ENCODE measurements around the gene SEMA4F.

The SEMA4F gene

GRCh38 chr2:74707837-74708236 is 53.8 kb downstream of the SEMA4F start:
- no peak for DNase-seq (ENCODE audit: low spot score)

- DNase-seq (ENCODE audit: low spot score), result no peak
These were observed 54.2 kb downstream of the SEMA4F start for GRCh38 chr2:74708296-74708695.

- DNase-seq (ENCODE audit: low spot score), result no peak
These were observed 54.8 kb downstream of the SEMA4F start for GRCh38 chr2:74708883-74709282.

- no peak for DNase-seq (ENCODE audit: low spot score)
These were observed 58.4 kb downstream of the SEMA4F start for GRCh38 chr2:74712223-74713053.

- DNase-seq (ENCODE audit: low spot score), result no peak
These were observed 60.6 kb downstream of the SEMA4F start for GRCh38 chr2:74714691-74715080.

GRCh38 chr2:74715081-74715791 is 61.2 kb downstream of the SEMA4F start:
- peak; percentile 70 for DNase-seq (ENCODE audit: low spot score)

GRCh38 chr2:74715880-74716279 is 61.8 kb downstream of the SEMA4F start:
- no peak for DNase-seq (ENCODE audit: low spot score)

- no peak for DNase-seq (ENCODE audit: low spot score)
These were observed 65.0 kb downstream of the SEMA4F start for GRCh38 chr2:74719066-74719465.

GRCh38 chr2:74721316-74721715 is 67.3 kb downstream of the SEMA4F start:
- DNase-seq (ENCODE audit: low spot score), result no peak

- no peak for DNase-seq (ENCODE audit: low spot score)
These were observed 70.4 kb downstream of the SEMA4F start for GRCh38 chr2:74724496-74724895.

GRCh38 chr2:74725287-74725686 is 71.2 kb downstream of the SEMA4F start:
- DNase-seq (ENCODE audit: low spot score), result no peak

GRCh38 chr2:74728842-74729241 is 74.8 kb downstream of the SEMA4F start:
- no peak for DNase-seq (ENCODE audit: low spot score)

GRCh38 chr2:74730530-74730929 is 76.5 kb downstream of the SEMA4F start:
- no peak for DNase-seq (ENCODE audit: low spot score)

Measured in NAMALWA (cell line).